ENCODE data around the gene EIF2B1. TPM values are rescaled to one million over a fixed set of nuclear protein-coding genes. Genes with fewer than 3 reads are reported as not detected.

EIF2B1 gene
- total RNA-seq, 1 donor from 2014 or later, result 55.2 TPM

DNA sequence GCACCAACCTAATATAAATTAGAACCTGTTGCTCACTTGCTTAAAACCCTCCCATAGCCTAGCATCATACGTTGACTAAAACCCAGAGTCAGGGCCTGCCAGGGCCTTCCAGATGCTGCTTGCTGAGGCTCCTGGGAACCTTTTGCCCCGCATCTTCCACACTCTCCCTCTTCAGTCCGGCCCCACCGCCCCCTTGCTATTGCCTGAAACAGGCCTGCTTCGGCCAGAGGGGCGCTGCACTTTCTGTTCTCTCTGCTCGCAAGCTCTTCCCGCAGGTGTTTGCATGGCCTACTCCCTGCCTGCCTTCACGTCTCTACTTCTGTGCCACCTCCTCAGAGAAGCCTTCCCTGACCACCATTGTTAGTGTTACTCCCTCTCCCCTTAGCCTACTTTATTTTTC lies 23.7 kb upstream of the EIF2B1 start:
- Histone ChIP-seq H3K27me3 (no peaks in the 10 kb centered on the region), H3K4me3 (no peak overlapping the region), H3K36me3 (peaks cover 0 to 18% of the 10 kb centered on the region in 2 donors), H3K9me3 (no peaks in the 10 kb centered on the region), H3K4me1 (no peaks in the 10 kb centered on the region), H3K27ac (no peak overlapping the region)
- TF ChIP-seq CTCF (IDR thresholded peaks at IDR 0.05) (no peak), POLR2A (IDR thresholded peaks at IDR 0.05) (no peak), POLR2AphosphoS5 (IDR thresholded peaks at IDR 0.05; ENCODE audit: insufficient read depth in 1 of 2, low read depth in 1 of 2) (no peak)
- DNase-seq (ENCODE audit: extremely low spot score in 2 of 2), result no peak
- intact Hi-C loops (cut with DNase I), result no loop called here

- H3K4me3 ChIP-seq, result no peak overlapping the region
- peaks cover 0 to 26% of the 10 kb centered on the region in 2 donors for H3K36me3 ChIP-seq
- H3K27me3 ChIP-seq, result no peaks in the 10 kb centered on the region
- H3K27ac ChIP-seq, result no peak overlapping the region
- intact Hi-C loops (cut with DNase I), result no loop called here
- H3K4me1 ChIP-seq, result no peaks in the 10 kb centered on the region
- H3K9me3 ChIP-seq, result no peaks in the 10 kb centered on the region
- TF ChIP-seq POLR2A (IDR thresholded peaks at IDR 0.05), result no peak
- TF ChIP-seq POLR2AphosphoS5 (IDR thresholded peaks at IDR 0.05; ENCODE audit: insufficient read depth in 1 of 2, low read depth in 1 of 2), result no peak
- TF ChIP-seq CTCF (IDR thresholded peaks at IDR 0.05), result no peak
- DNase-seq (ENCODE audit: extremely low spot score in 2 of 2), result no peak
Measured at GRCh38 chr12:123656392-123656791, 22.9 kb upstream of the EIF2B1 start.

GRCh38 chr12:123655420-123655819 lies 21.9 kb upstream of the EIF2B1 start:
- no peak for DNase-seq (ENCODE audit: extremely low spot score in 2 of 2)
- intact Hi-C loops (cut with DNase I), result no loop called here
- TF ChIP-seq POLR2AphosphoS5 (IDR thresholded peaks at IDR 0.05; ENCODE audit: insufficient read depth in 1 of 2, low read depth in 1 of 2) (no peak), POLR2A (IDR thresholded peaks at IDR 0.05) (no peak), CTCF (IDR thresholded peaks at IDR 0.05) (no peak)
- no peaks in the 10 kb centered on the region for H3K27me3 ChIP-seq
- H3K4me3 ChIP-seq, result no peak overlapping the region
- H3K36me3 ChIP-seq, result peaks cover 0 to 30% of the 10 kb centered on the region in 2 donors
- H3K27ac ChIP-seq, result no peak overlapping the region
- H3K9me3 ChIP-seq, result no peaks in the 10 kb centered on the region
- no peaks in the 10 kb centered on the region for H3K4me1 ChIP-seq

DNA sequence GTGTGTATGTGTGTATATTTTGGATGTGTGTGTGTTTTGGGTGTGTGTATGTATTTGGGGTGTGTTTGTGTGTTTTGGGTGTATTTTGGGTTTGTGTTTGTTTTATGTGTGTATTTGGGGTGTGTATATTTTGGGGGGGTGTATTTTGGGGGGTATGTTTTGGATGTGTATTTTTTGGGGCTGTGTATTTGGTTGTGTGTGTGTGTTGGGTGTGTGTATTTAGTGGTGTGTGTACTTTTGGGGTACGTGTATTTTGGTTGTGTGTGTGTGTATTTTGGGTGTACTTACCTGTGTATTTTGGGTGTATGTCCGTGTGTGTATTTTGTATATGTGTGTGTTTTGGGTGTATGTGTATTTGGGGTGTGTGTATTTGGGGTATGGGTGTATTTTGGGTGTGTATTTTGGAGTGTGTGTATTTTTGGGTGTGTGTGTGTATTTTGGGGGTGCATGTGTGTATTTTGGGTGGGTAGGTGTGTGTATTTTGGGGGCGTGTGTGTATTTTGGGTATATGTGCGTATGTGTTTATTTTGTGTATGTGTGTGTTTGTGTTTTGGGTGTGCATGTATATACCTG lies 20.7 kb upstream of the EIF2B1 start:
- no peak overlapping the region for H3K4me3 ChIP-seq
- TF ChIP-seq CTCF (IDR thresholded peaks at IDR 0.05) (no peak), POLR2AphosphoS5 (IDR thresholded peaks at IDR 0.05; ENCODE audit: insufficient read depth in 1 of 2, low read depth in 1 of 2) (no peak), POLR2A (IDR thresholded peaks at IDR 0.05) (no peak)
- no peak overlapping the region for H3K27ac ChIP-seq
- H3K27me3 ChIP-seq, result no peaks in the 10 kb centered on the region
- no peaks in the 10 kb centered on the region for H3K4me1 ChIP-seq
- peaks cover 0 to 38% of the 10 kb centered on the region in 2 donors for H3K36me3 ChIP-seq
- H3K9me3 ChIP-seq, result no peaks in the 10 kb centered on the region
- intact Hi-C loops (cut with DNase I), result no loop called here
- DNase-seq (ENCODE audit: extremely low spot score in 2 of 2), result no peak

DNA sequence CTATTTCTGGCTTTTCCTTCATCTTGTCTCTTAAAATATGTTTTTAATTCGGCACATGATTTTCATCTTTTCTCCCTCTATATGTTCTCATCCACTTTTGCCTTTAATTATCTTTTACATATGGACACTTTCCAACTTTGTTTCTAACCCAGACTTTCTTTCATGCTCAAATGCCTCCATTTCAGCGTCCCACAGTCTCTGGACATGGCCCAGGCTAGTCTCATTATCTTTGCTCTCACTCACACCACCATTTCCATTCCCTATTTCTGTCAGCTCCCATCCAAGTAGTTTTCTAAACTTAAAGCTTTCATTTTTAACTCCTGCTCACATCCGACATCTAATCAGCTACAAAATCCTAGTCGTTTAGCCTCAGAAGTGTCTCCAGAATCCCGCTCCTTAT lies 14.9 kb upstream of the EIF2B1 start:
- no peak overlapping the region for H3K4me3 ChIP-seq
- H3K36me3 ChIP-seq, result peaks cover 0 to 43% of the 10 kb centered on the region in 2 donors
- H3K27ac ChIP-seq, result no peak overlapping the region
- intact Hi-C loops (cut with DNase I), result no loop called here
- H3K4me1 ChIP-seq, result no peaks in the 10 kb centered on the region
- no peak for TF ChIP-seq POLR2AphosphoS5 (IDR thresholded peaks at IDR 0.05; ENCODE audit: insufficient read depth in 1 of 2, low read depth in 1 of 2)
- no peak for TF ChIP-seq POLR2A (IDR thresholded peaks at IDR 0.05)
- no peak for TF ChIP-seq CTCF (IDR thresholded peaks at IDR 0.05)
- no peaks in the 10 kb centered on the region for H3K27me3 ChIP-seq
- no peak for DNase-seq (ENCODE audit: extremely low spot score in 2 of 2)
- no peaks in the 10 kb centered on the region for H3K9me3 ChIP-seq
